Measurements from ENCODE around the gene CDC40. TPM values are rescaled to one million over a fixed set of nuclear protein-coding genes. Genes with fewer than 3 reads are reported as not detected.

The CDC40 gene
- total RNA-seq (10 to 100 TPM; 38.5 to 39.6 TPM), polyA plus RNA-seq (10 to 100 TPM; 21.0 to 25.6 (median 22.5) TPM), total RNA-seq (58.2 to 78.4 (median 67.5) reads per million in 6 experiments)

DNA sequence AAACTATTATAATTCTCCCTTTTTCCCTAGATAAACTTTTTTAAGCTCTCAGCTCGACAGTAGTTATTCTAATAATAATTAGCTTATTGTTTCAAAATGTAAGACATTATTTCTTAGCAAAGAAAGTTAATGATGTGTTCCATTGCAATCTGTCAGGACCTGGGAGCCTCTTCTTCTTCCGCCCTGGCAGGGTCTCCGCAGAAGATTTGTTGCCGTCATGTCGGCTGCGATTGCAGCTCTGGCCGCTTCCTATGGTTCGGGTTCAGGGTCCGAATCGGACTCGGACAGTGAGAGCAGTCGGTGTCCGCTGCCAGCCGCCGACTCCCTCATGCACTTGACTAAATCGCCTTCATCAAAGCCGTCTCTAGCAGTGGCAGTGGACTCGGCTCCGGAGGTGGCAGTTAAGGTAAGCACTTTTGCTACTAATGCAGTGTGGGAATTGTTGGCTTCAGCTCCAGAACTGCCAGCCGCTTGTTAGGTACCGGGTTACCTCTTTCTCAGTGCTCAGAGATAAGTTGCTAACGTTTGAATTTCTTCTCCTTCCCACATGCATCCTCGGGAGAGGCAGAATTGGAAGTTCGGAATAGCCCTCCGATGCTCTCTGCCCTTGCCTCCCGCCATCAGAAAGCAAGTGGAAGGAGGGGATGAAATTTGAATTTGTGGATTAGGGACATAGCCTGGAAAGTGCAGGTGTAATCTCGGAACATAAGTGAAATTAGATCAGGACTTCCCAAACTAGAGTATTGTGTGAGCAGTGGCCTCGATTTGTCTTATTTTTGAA, at the start of gene CDC40:
Gene CDC40, plus strand, starts transcription at position 200 of the 781 bp plus-strand sequence. Its CDS starts 18 bp downstream, at position 218.
- ATAC-seq: peak; percentile 34 to 45
- Mint-ChIP-seq H3K4me1 (peaks cover 6 to 11% (median 8%) of the 10 kb centered on the region in 4 donors), H3K9me3 (no peaks in the 10 kb centered on the region), H3K27me3 (peaks cover 0 to 2% (median under 1%) of the 10 kb centered on the region in 5 donors), H3K36me3 (peaks cover 0 to 2% (median 1%) of the 10 kb centered on the region in 3 donors), H3K4me3 (peak within 1 kb of the TSS in 2 of 10 donors; percentile 80 to 88), H3K27ac (peak within 1 kb of the TSS in 2 of 10 donors; percentile 38 to 63)
- peak in 6 of 10 donors; percentile 33 to 75 (median 50) for DNase-seq
- POLR2A ChIA-PET: interaction anchor here (1.1 to 3.1 kb wide), 10 partner anchors 8 to 798 kb away, joined by 3 to 23 read pairs (median 4); partner anchors contain the start of genes AK9, CD164, CDK19 and FIG4

DNA sequence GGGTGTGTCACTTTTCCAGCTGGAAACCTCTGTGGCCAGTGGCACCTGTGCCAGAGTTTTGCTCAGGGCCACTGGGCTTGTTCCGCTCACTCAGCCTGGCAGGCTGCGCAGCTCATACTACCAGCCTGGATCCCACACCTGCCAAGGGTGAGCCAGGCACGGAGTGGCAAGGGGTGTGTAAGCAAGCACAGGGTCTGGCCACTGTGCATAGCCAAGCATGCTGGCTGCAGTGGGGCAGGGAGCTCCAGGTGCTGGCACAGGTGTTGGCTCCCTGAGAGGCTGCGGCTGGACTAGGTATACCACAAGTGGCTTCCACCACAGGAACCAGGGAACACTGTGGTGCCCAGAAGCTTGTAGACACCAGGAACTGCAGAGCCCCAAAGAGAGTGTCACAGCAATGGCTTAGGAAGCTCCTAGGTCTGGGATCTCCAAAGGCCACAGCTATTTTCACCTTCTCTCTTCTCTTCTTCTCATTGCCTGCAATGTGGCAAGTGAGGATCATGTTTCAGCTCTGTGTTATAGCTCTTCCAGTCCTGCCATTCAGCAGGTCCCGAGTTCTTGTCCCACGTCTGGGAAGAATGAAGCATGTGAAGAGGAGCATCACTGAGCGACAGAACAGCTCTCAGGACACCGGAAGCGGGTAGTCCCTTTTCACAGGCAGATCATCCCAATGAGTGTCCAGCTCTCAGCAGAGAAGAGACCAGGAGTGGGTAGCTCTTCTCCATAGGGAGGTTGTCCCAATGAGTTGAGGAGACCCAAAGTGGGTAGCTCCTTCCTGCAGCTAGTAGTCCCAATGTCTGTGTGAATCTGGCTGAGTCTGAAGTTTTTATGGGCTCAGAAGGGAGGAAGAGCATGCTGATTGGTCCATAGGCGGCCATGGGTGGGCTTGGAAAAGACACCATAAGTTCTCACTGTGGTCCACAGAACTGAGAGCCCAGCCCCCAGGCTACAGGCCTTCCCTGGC, 42.0 kb upstream of the CDC40 start:
- H3K36me3 Mint-ChIP-seq: peaks cover 0 to 10% (median 4%) of the 10 kb centered on the region in 3 donors
- H3K4me3 Mint-ChIP-seq: no peak overlapping the region
- ATAC-seq (no peak), DNase-seq (no peak)
- peaks cover 5 to 23% (median 11%) of the 10 kb centered on the region in 5 donors for H3K27me3 Mint-ChIP-seq
- peaks cover 0 to 6% (median 2%) of the 10 kb centered on the region in 9 donors for H3K9me3 Mint-ChIP-seq
- POLR2A ChIA-PET: no interaction called here
- no peak overlapping the region for H3K27ac Mint-ChIP-seq
- no peaks in the 10 kb centered on the region for H3K4me1 Mint-ChIP-seq

DNA sequence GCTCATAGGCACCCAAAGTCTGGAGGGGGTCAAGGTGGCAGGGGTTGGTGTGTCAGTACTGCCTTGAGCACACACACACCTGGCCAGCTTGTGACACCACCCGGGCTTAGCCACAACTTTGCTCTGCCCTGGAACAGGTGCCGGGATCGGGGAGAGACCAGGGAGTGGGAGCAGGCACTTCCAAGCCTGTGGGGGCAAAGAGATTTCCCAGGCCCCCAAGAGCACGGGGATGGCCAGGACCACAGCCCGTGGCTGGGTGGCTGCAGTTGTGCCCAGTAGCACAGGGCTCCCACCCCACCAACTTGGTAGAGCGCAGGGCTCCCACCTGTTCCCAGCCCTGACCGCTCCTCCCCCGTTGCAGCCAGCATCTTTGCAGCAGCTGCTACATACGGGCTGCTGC, 41.2 kb upstream of the CDC40 start:
- POLR2A ChIA-PET: no interaction called here
- peak in 1 of 10 donors; percentile 57 for DNase-seq
- peaks cover 0 to 6% (median 2%) of the 10 kb centered on the region in 9 donors for H3K9me3 Mint-ChIP-seq
- H3K4me3 Mint-ChIP-seq: no peak overlapping the region
- H3K27ac Mint-ChIP-seq: no peak overlapping the region
- H3K4me1 Mint-ChIP-seq: no peaks in the 10 kb centered on the region
- H3K36me3 Mint-ChIP-seq: peaks cover 0 to 10% (median 6%) of the 10 kb centered on the region in 3 donors
- H3K27me3 Mint-ChIP-seq: peaks cover 5 to 23% (median 13%) of the 10 kb centered on the region in 5 donors
- no peak for ATAC-seq

DNA sequence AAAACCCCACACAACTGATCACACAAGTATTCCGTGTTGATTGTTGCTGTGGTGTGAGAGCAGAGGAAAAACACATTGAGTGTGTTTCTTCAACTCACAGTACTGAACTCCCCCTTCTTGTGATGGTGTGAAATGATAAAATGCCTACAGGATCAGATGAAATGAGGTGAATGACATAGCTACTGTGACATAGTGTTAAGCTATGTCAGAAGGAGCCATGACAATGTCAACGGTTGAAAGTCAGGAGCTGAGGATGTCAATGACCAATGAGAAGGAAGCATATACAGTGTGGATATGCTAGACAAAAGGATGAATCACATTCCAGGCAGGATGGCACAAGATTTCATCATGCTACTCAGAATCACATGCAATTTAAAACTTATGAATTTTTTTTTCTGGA, 39.6 kb upstream of the CDC40 start:
- POLR2A ChIA-PET: no interaction called here
- Mint-ChIP-seq H3K4me3 (no peak overlapping the region), H3K36me3 (peaks cover 0 to 9% (median 5%) of the 10 kb centered on the region in 3 donors), H3K27ac (no peak overlapping the region), H3K4me1 (no peaks in the 10 kb centered on the region), H3K27me3 (peaks cover 5 to 23% (median 11%) of the 10 kb centered on the region in 5 donors), H3K9me3 (peaks cover 0 to 6% (median 0%) of the 10 kb centered on the region in 9 donors)
- ATAC-seq (no peak), DNase-seq (no peak)

DNA sequence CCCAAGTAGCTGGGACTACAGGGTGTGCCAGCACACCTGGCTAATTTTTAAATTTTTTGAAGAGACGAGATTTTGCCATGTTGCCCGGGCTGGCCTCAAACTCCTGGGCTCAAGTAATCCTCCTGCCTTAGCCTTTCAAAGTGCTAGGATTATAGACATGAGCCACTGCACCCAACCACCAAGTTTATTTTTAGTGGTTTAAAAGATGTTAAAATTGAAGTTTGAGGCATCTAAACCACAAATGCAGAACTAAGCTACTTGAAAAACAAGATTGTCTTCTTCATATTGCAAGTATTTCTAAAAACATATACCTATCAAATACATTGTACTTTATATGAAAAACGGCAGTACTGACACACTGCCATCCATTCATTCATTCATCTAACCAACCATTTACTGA, 32.4 kb upstream of the CDC40 start:
- Mint-ChIP-seq H3K4me3 (peak overlapping the region in 1 of 10 donors; percentile 42), H3K27me3 (peaks cover 0 to 5% (median 0%) of the 10 kb centered on the region in 5 donors), H3K9me3 (peaks cover 0 to 3% (median 0%) of the 10 kb centered on the region in 9 donors), H3K4me1 (peaks cover 0 to 31% (median 1%) of the 10 kb centered on the region in 4 donors), H3K27ac (peak overlapping the region in 1 of 10 donors; percentile 0), H3K36me3 (peaks cover 0 to 5% (median 0%) of the 10 kb centered on the region in 3 donors)
- DNase-seq (no peak), ATAC-seq (no peak)
- POLR2A ChIA-PET: no interaction called here

DNA sequence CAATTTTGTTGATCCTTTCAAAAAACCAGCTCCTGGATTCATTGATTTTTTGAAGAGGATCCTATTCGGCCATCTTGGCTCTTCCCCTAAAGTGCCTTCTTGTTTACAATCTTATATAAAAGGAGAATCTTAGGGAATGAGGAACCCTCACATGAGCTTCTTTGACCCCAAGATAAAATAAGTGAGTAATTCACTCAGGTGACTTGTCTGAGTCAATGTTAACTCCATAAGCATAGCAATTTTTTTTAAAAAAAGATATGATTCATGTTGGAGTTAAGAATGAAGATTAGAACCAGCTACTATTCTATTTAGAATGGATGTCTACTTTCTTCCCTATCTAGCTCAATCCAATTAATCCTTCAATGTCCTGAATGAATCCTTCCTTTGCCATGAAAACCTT, 21.7 kb upstream of the CDC40 start:
- Mint-ChIP-seq H3K36me3 (peaks cover 0 to 2% (median 0%) of the 10 kb centered on the region in 3 donors), H3K9me3 (peaks cover 0 to 7% (median 0%) of the 10 kb centered on the region in 9 donors), H3K27ac (no peak overlapping the region), H3K27me3 (peaks cover 0 to 10% (median 5%) of the 10 kb centered on the region in 5 donors), H3K4me3 (no peak overlapping the region), H3K4me1 (peaks cover 0 to 6% (median 0%) of the 10 kb centered on the region in 4 donors)
- POLR2A ChIA-PET: no interaction called here
- ATAC-seq (no peak), DNase-seq (no peak)

DNA sequence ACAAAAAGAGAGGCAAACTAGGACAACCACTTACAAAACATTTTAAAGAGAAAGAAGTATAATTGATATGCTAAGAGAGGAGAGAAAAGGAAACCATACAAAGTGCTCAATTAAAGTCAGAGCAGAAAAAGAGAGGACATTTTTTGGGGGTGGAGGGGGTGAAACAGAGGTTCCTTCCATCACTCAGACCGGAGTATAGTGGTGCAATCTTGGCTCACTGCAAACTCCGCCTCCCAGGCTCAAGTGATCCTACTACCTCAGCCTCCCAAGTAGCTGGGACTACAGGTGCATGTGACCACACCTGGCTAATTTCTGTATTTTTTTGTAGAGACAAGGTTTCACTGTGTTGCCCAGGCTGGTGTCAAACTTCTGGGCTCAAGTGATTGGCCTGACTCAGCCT, 10.1 kb upstream of the CDC40 start:
- Mint-ChIP-seq H3K4me3 (no peak overlapping the region), H3K27ac (no peak overlapping the region), H3K4me1 (no peaks in the 10 kb centered on the region), H3K27me3 (peaks cover 6 to 26% (median 10%) of the 10 kb centered on the region in 5 donors), H3K36me3 (no peaks in the 10 kb centered on the region), H3K9me3 (no peaks in the 10 kb centered on the region)
- no peak for ATAC-seq
- POLR2A ChIA-PET: no interaction called here
- DNase-seq: no peak

DNA sequence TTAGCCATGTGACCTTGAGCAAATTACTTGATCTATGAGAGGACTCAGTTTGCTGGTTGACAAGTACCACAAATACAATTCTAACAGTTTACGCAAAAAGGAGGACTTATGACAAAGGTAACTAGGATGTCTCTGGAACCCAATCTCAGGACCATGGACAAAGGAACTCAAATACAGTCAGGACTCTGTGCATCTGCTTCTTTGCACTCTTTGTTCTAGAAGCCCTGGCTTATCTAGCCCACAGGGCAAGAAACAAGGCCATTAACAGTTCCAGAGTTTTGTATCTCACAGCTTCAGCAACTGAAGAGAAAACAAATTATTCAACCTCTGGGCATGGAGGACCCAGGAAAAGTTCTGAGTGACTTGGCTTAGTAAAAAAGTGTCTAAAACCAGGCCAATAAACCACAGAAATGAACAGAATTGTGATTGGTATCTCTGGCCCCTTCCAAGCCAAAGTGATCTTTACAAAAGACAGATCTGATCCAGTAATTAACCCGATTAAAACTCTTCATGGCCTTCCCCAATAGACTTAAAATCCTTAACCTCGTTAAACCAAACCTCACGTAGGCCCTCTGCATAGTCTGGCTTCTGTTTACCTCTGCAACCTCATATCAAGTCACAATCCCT, 6.6 kb upstream of the CDC40 start:
- DNase-seq: no peak
- no peaks in the 10 kb centered on the region for H3K36me3 Mint-ChIP-seq
- H3K27ac Mint-ChIP-seq: no peak overlapping the region
- no peak for ATAC-seq
- no peaks in the 10 kb centered on the region for H3K9me3 Mint-ChIP-seq
- H3K4me1 Mint-ChIP-seq: peaks cover 3 to 5% (median 4%) of the 10 kb centered on the region in 4 donors
- peaks cover 7 to 30% (median 10%) of the 10 kb centered on the region in 5 donors for H3K27me3 Mint-ChIP-seq
- H3K4me3 Mint-ChIP-seq: no peak overlapping the region
- POLR2A ChIA-PET: no interaction called here

DNA sequence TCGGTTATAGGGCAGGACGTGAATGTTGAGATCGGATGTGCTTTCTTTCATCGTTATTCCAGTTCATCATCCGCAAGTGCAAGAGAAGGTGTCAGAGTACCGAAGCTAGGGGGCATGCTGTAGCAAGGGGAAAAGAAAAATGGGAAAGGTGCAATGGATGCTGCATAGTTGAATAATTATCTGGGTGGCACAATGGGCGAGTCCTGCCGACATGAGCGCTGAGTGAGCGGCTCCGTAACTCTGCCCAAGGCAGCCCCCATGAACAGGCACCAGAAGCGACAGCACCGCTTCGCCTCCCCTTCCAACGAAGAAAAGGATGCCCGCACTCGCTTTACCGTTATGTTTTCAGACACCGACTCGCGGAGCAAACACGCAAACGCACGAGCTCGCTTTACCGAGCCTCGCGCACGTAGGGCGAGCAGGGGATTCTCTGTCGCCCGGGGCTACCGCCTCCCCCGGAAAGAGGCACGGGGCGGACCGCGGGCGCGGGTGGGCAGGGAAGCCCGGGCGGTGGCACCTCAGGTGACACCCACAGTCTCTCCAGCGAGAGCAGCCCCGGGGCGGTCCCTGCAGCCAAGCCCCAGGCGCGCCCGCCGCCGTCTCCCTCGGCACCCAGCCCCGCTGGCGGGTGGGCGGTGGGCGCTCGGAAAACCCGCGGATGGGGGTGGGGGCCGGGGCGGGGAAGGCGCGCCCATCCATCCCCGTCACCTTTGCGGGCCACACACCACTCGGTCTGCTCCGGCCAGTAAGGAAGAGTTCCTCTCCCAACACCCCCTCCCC, 1.4 kb upstream of the CDC40 start:
- POLR2A ChIA-PET: interaction anchor here (1.1 to 3.1 kb wide), 4 partner anchors 10 to 637 kb away, joined by 4 to 23 read pairs (median 6); partner anchors contain the start of genes AK9, CDK19 and FIG4
- Mint-ChIP-seq H3K36me3 (no peaks in the 10 kb centered on the region), H3K4me3 (peak overlapping the region in 9 of 10 donors; percentile 79 to 95 (median 84)), H3K27ac (peak overlapping the region; percentile 31 to 92 (median 84)), H3K9me3 (no peaks in the 10 kb centered on the region), H3K4me1 (peaks cover 3 to 7% (median 5%) of the 10 kb centered on the region in 4 donors), H3K27me3 (peaks cover 3 to 17% (median 9%) of the 10 kb centered on the region in 5 donors)
- peak; percentile 74 to 77 for ATAC-seq
- peak; percentile 62 to 86 (median 76) for DNase-seq

DNA sequence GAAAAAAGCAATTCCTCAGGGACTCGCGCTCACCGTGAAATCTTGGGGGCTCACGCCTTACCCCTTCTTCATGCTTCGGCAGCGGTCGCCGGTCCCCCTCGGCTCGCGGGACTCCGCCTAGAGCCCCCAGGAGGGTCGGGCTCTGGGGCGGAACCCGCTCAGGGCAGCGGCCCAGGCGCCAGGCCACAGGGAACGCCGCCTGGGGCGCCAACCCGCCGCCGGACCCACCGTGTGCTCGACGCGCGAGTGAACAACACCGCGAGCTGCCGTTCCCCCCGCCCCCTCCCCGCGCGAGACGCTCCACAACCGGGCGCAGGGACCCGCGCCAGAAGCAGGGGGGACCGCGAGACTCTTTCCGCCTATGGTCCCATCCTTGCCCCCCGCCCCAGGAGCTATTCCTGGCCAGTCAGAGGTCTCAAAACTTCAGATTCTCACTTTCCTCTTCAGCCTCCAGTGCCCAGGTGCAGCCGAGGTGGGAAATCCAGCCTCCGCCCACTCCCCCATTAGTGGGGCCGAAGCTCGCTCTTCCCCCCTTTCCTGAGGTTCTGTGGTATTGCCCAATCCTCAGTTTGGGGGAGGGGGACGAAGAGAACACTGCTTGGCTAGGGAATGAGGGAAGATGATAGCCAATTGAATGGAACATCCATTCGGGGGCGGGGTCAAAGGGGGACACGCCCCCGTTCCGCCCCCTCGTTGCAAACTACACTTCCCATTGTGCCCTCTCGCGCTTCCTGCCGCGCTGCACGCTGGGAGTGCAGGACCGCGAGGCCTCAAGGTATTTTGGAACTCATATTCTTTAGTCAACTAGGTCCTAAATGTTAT, 610 bp upstream of the CDC40 start, which contains the start of gene WASF1:
Gene WASF1, minus strand, starts transcription at position 265 of the 822 bp plus-strand sequence. CDS start 52,069 bp downstream, outside the sequence.
- DNase-seq (peak; percentile 85 to 94 (median 89)), ATAC-seq (peak; percentile 79 to 80)
- H3K36me3 Mint-ChIP-seq: peaks cover 0 to 2% (median 1%) of the 10 kb centered on the region in 3 donors
- H3K4me1 Mint-ChIP-seq: peaks cover 5 to 7% (median 6%) of the 10 kb centered on the region in 4 donors
- no peaks in the 10 kb centered on the region for H3K9me3 Mint-ChIP-seq
- POLR2A ChIA-PET: interaction anchor here (0.6 to 3.1 kb wide), 11 partner anchors 9 to 798 kb away, joined by 3 to 23 read pairs (median 4); partner anchors contain the start of genes AK9, CD164, CDK19 and FIG4
- peaks cover 3 to 10% (median 7%) of the 10 kb centered on the region in 5 donors for H3K27me3 Mint-ChIP-seq
- peak within 1 kb of the TSS; percentile 31 to 92 (median 84) for H3K27ac Mint-ChIP-seq
- H3K4me3 Mint-ChIP-seq: peak within 1 kb of the TSS in 9 of 10 donors; percentile 79 to 95 (median 84)
